Astrocyte of the spinal cord (primary cell): ENCODE results near the gene FBXL5.
A peak's percentile ranks its signal among the peaks of the same experiment; 100 is the strongest.

Experiments
- DNase-seq: peaks from one replicate; pipeline ENCODE4 v3.0.0; 2011; ENCODE audit warnings: low read depth, low spot score
- H3K4me3 ChIP-seq: 2 replicates; pipeline ENCODE4 v1.5.1; 2011; ENCODE audit warnings: low read depth, mild to moderate bottlenecking, low read length, moderate library complexity
- CTCF ChIP-seq: IDR thresholded peaks from 2 replicates; pipeline ENCODE4 v1.5.1; 2012; ENCODE audit warnings: low read depth, mild to moderate bottlenecking, low read length, inconsistent platforms
- in situ Hi-C: cut with HindIII; loops from 2 replicates; pipeline ENCODE4 v1.10.0; 2017; ENCODE audit warnings: low sequenced_read_pairs

Gene FBXL5

GRCh38 chr4:15577508-15577907 is 77.6 kb downstream of the FBXL5 start:
- H3K4me3 ChIP-seq, result no peak overlapping the region
- no peak for TF ChIP-seq CTCF
- peak; percentile 38 for DNase-seq
- in situ Hi-C loops, result no loop called here

GRCh38 chr4:15575966-15576365 is 79.2 kb downstream of the FBXL5 start:
- TF ChIP-seq CTCF, result no peak
- no peak overlapping the region for H3K4me3 ChIP-seq
- no peak for DNase-seq
- in situ Hi-C loops, result no loop called here

GRCh38 chr4:15569746-15570145 is 85.4 kb downstream of the FBXL5 start:
- TF ChIP-seq CTCF, result no peak
- no peak for DNase-seq
- in situ Hi-C loops, result no loop called here
- no peak overlapping the region for H3K4me3 ChIP-seq

- in situ Hi-C loops, result no loop called here
- no peak overlapping the region for H3K4me3 ChIP-seq
- TF ChIP-seq CTCF, result no peak
- peak; percentile 19 for DNase-seq
Measured at GRCh38 chr4:15568821-15569220, 86.3 kb downstream of the FBXL5 start.

GRCh38 chr4:15563871-15564270 is 91.3 kb downstream of the FBXL5 start:
- no peak for DNase-seq
- no peak overlapping the region for H3K4me3 ChIP-seq
- no peak for TF ChIP-seq CTCF
- in situ Hi-C loops, result no loop called here

GRCh38 chr4:15562623-15563022 is 92.5 kb downstream of the FBXL5 start:
- DNase-seq, result no peak
- H3K4me3 ChIP-seq, result no peak overlapping the region
- in situ Hi-C loops, result no loop called here
- TF ChIP-seq CTCF, result no peak

GRCh38 chr4:15562114-15562513 is 93.0 kb downstream of the FBXL5 start:
- DNase-seq, result no peak
- TF ChIP-seq CTCF, result no peak
- no peak overlapping the region for H3K4me3 ChIP-seq
- in situ Hi-C loops, result no loop called here
